GM12878 (cell line): ENCODE data around the gene ARSI. TPM values are rescaled to one million over a fixed set of nuclear protein-coding genes. Genes with fewer than 3 reads are reported as not detected.

Experiments used
- ATAC-seq: fragments of 200-7000 bp; cut with Tn5 transposase; 3 replicates; pipeline ENCODE4 v1.9.1; 2020; ENCODE audit warnings: mild to moderate bottlenecking, moderate library complexity
- BruUV-seq: library from RNA; stranded (reverse); fragments of 400-500 nt; replicated peaks from 2 replicates; lab custom pipeline; 2021; lab: Mats Ljungman, UMichigan
- CTCF ChIA-PET: fragments of 300-600 bp; sonication (Branson Sonifier 250); formaldehyde crosslinking; extraction: SDS; loops from one replicate; lab custom pipeline; 2021; ENCODE audit warnings: inconsistent platforms; lab: Yijun Ruan, JAX
- POLR2A ChIA-PET: fragments of 350-600 bp; formaldehyde crosslinking; extraction: SDS; loops from one replicate; lab custom pipeline; 2021; ENCODE audit warnings: inconsistent platforms; lab: Charles Lee
- RAD21 ChIA-PET: fragments of 300-600 bp; sonication (Branson Sonifier 250); formaldehyde crosslinking; loops from one replicate; lab custom pipeline; 2023; ENCODE audit warnings: antibody characterized with exemption; ENCODE audit not compliant: unreplicated experiment; lab: Charles Lee
- SMC1A ChIA-PET: fragments of 300-600 bp; sonication (Branson Sonifier 250); formaldehyde crosslinking; loops from one replicate; lab custom pipeline; 2023; ENCODE audit not compliant: unreplicated experiment, uncharacterized antibody; lab: Charles Lee
- DNase-seq: peaks from one replicate; pipeline ENCODE4 v3.0.0-alpha.2; 2011; ENCODE audit warnings: low read depth, low spot score
- FAIRE-seq: peaks from 3 replicates; lab custom pipeline; 2011; peaks lifted over from hg19 to GRCh38; lab: Jason Lieb, UNC
- H2AFZ ChIP-seq: 2 replicates; pipeline ENCODE4 v1.6.0; 2011; ENCODE audit warnings: low read depth, low read length, control low read depth; ENCODE audit not compliant: control insufficient read depth
- H3K27ac ChIP-seq: 2 replicates; pipeline ENCODE4 v1.5.1; 2011; ENCODE audit warnings: control low read depth; ENCODE audit not compliant: control insufficient read depth, insufficient read depth
- H3K27me3 ChIP-seq, 2 experiments: replicated peaks in 1 of 2; 2 replicates each; pipeline versions ENCODE4 v1.6.0 to v1.6.1; 2011; ENCODE audit warnings: low read length in 1 of 2; ENCODE audit not compliant: control insufficient read depth in 2 of 2, insufficient read depth in 2 of 2
- H3K36me3 ChIP-seq, 2 experiments: 2 replicates each; pipeline ENCODE4 v1.5.1; 2011; ENCODE audit warnings: low read length in 1 of 2; ENCODE audit not compliant: control insufficient read depth in 2 of 2, insufficient read depth in 2 of 2
- H3K4me1 ChIP-seq: 2 replicates; pipeline ENCODE4 v1.6.1; 2011; ENCODE audit warnings: mild to moderate bottlenecking, low read length, moderate library complexity, mixed read lengths; ENCODE audit not compliant: control insufficient read depth, insufficient read depth
- H3K4me2 ChIP-seq: 2 replicates; pipeline ENCODE4 v1.6.0; 2011; ENCODE audit warnings: control low read depth; ENCODE audit not compliant: control insufficient read depth, insufficient read depth
- H3K4me3 ChIP-seq: fragments of 200-600 bp; sonication (generic); 2 replicates; pipeline ENCODE4 v1.5.1; 2016
- H3K79me2 ChIP-seq: 2 replicates; pipeline ENCODE4 v1.6.0; 2011; ENCODE audit warnings: low read length; ENCODE audit not compliant: control insufficient read depth, insufficient read depth
- H3K9ac ChIP-seq: 2 replicates; pipeline ENCODE4 v1.8.0; 2011; ENCODE audit warnings: low read length, control low read depth, mixed read lengths; ENCODE audit not compliant: control insufficient read depth, insufficient read depth
- H3K9me3 ChIP-seq: replicated peaks from 3 replicates; pipeline ENCODE4 v1.5.1; 2011; ENCODE audit warnings: mild to moderate bottlenecking, low read length; ENCODE audit not compliant: control insufficient read depth, insufficient read depth
- H4K20me1 ChIP-seq: 2 replicates; pipeline ENCODE4 v1.6.0; 2011; ENCODE audit not compliant: control insufficient read depth, insufficient read depth
- ATF3 ChIP-seq: IDR thresholded peaks from 2 replicates; pipeline ENCODE4 v1.6.1; 2011; ENCODE audit warnings: low read depth, mild to moderate bottlenecking, low read length, moderate library complexity, borderline replicate concordance; ENCODE audit errors: extremely low read depth
- ATF7 ChIP-seq: fragments of 450-650 bp; IDR thresholded peaks from 2 replicates; pipeline ENCODE4 v1.6.1; 2016; ENCODE audit warnings: low read depth, mild to moderate bottlenecking
- CEBPB ChIP-seq, 2 experiments: fragments of 150-350 bp in 1 of 2; IDR thresholded peaks; 2 replicates each; pipeline ENCODE4 v1.6.1; 2012 to 2014; ENCODE audit warnings: low read depth in 2 of 2, low read length in 2 of 2, borderline replicate concordance in 1 of 2, inconsistent platforms in 1 of 2
- EP300 ChIP-seq, 2 experiments: fragments of 150-350 bp in 1 of 2; IDR thresholded peaks; 2 replicates each; pipeline ENCODE4 v1.6.1; 2011 to 2012; ENCODE audit warnings: low read depth in 2 of 2, low read length in 2 of 2, borderline replicate concordance in 1 of 2, improper control_type of control experiment in 1 of 2, inconsistent platforms in 1 of 2; ENCODE audit not compliant: control insufficient read depth in 1 of 2
- FOS ChIP-seq: IDR thresholded peaks from 3 replicates; pipeline ENCODE4 v1.6.1; 2011; ENCODE audit warnings: borderline replicate concordance; ENCODE audit not compliant: insufficient read length; ENCODE audit errors: extremely low read depth
- FOXM1 ChIP-seq: IDR thresholded peaks from 2 replicates; pipeline ENCODE4 v1.6.1; 2012; ENCODE audit warnings: low read depth, mild to moderate bottlenecking, inconsistent platforms, low read length, moderate library complexity
- HDGF ChIP-seq: fragments of 450-650 bp; IDR thresholded peaks from 2 replicates; pipeline ENCODE4 v1.6.1; 2016; ENCODE audit warnings: antibody characterized with exemption
- NFIC ChIP-seq: IDR thresholded peaks from 2 replicates; pipeline ENCODE4 v1.6.1; 2012; ENCODE audit warnings: low read depth, mild to moderate bottlenecking, inconsistent platforms, low read length, moderate library complexity
- NFYB ChIP-seq: IDR thresholded peaks from 2 replicates; pipeline ENCODE4 v1.6.1; 2011; ENCODE audit warnings: low read depth, mild to moderate bottlenecking, low read length, improper control_type of control experiment, moderate library complexity; ENCODE audit not compliant: insufficient read depth
- POLR2AphosphoS2 ChIP-seq: IDR thresholded peaks from 2 replicates; pipeline ENCODE4 v1.6.1; 2011; ENCODE audit warnings: low read depth, mild to moderate bottlenecking, low read length, improper control_type of control experiment, moderate library complexity
- RB1 ChIP-seq: fragments of 450-650 bp; formaldehyde crosslinking; IDR thresholded peaks from 2 replicates; pipeline ENCODE4 v1.6.1; 2017; ENCODE audit warnings: mild to moderate bottlenecking, borderline replicate concordance
- RBBP5 ChIP-seq: fragments of 200-600 bp; sonication (generic); conservative IDR thresholded peaks from 2 replicates; pipeline ENCODE4 v1.6.1; 2016
- RFX5 ChIP-seq: IDR thresholded peaks from 2 replicates; pipeline ENCODE4 v1.6.1; 2011; ENCODE audit warnings: low read depth, low read length, improper control_type of control experiment
- SREBF1 ChIP-seq: IDR thresholded peaks from 2 replicates; pipeline ENCODE4 v1.6.1; 2012; ENCODE audit warnings: mild to moderate bottlenecking, low read length
- TBL1XR1 ChIP-seq: IDR thresholded peaks from 2 replicates; pipeline ENCODE4 v1.6.1; 2012; ENCODE audit warnings: low read depth, low read length, improper control_type of control experiment
- ZNF24 ChIP-seq: fragments of 450-650 bp; IDR thresholded peaks from 2 replicates; pipeline ENCODE4 v1.6.1; 2017; ENCODE audit warnings: antibody characterized with exemption, mild to moderate bottlenecking
- ZNF384 ChIP-seq: IDR thresholded peaks from 2 replicates; pipeline ENCODE4 v1.6.1; 2012; ENCODE audit warnings: low read depth, mild to moderate bottlenecking, low read length, improper control_type of control experiment, borderline replicate concordance
- ZZZ3 ChIP-seq: IDR thresholded peaks from 2 replicates; pipeline ENCODE4 v1.6.1; 2011; ENCODE audit warnings: low read depth; ENCODE audit not compliant: control insufficient read depth, insufficient read length
- WGBS: methylation state at CpG from one replicate; pipeline ENCODE4 v1.1.6; 2016; ENCODE audit warnings: low lambda C conversion rate; ENCODE audit not compliant: insufficient replicate concordance, insufficient coverage; ENCODE audit errors: missing lambda C conversion rate; 5-methylcytosine and 5-hydroxymethylcytosine counted together
- in situ Hi-C: fragments of 300-500 bp; cut with MboI; formaldehyde crosslinking; loops from 9 replicates; pipeline ENCODE4 v1.14.3; 2018; ENCODE audit warnings: mixed read lengths
- intact Hi-C: fragments of 100-400 bp; cut with micrococcal nuclease; formaldehyde crosslinking; loops from one replicate; pipeline ENCODE4 v1.14.2; 2022; ENCODE audit not compliant: unreplicated experiment
- polyA plus RNA-seq, 11 experiments: library from polyadenylated mRNA; depleted of rRNA in 4 of 11; unstranded in 6 of 11; stranded (reverse) in 5 of 11; fragments of >200 nt; fragmentation: Nextera tagmentation in 4 of 11; fragmentation: Illumina TruSeq in 1 of 11; extraction: Ambion mirVana in 4 of 11; extraction: Trizol in 1 of 11; gene quantifications; 1 replicate in 1 of 11; 2 replicates in 10 of 11; pipeline versions ENCODE4 v1.2.1 to v1.2.3, GENCODE V29; 2011 to 2016; ENCODE audit warnings: inconsistent platforms in 2 of 11, missing spikeins in 2 of 11, low read depth in 1 of 11
- total RNA-seq, 4 experiments: library from RNA; depleted of rRNA in 3 of 4; stranded (reverse); fragments of >200 nt in 3 of 4; fragmentation: Illumina TruSeq in 1 of 4; extraction: Trizol in 1 of 4; gene quantifications; 2 replicates each; pipeline versions ENCODE4 v1.2.1 to v1.2.3, GENCODE V29; 2013 to 2021
- TF ChIP-seq, protein P1 (sequence below): IDR thresholded peaks from 2 replicates; pipeline ENCODE4 v1.6.1; 2012; ENCODE audit warnings: improper control_type of control experiment, low read depth, low read length; ENCODE audit not compliant: insufficient replicate concordance

ARSI gene
- total and polyA plus RNA-seq, 10 of the 15 experiments (the other 5 are each of a cell fraction or from before 2014, with no cell fraction given), result not detected

- ChIA-PET CTCF (interaction anchor here (0.7 to 1.3 kb wide), 2 partner anchors 30 to 74 kb away, joined by 3 read pairs; no protein-coding TSS in a partner anchor), RAD21 (interaction anchor here (1.3 kb wide), 1 partner anchor 10 kb away, joined by 3 read pairs; no protein-coding TSS in a partner anchor), POLR2A (no interaction called here), SMC1A (interaction anchor here (0.7 kb wide), 1 partner anchor 72 kb away, joined by 3 read pairs; no protein-coding TSS in a partner anchor)
- Histone ChIP-seq H3K9ac (no peak overlapping the region), H2AFZ (no peak overlapping the region), H3K9me3 (no peaks in the 10 kb centered on the region), H4K20me1 (no peaks in the 10 kb centered on the region; the same call in 1 of the 2 replicates), H3K79me2 (no peaks in the 10 kb centered on the region), H3K36me3 (no peaks in the 10 kb centered on the region), H3K4me3 (no peak overlapping the region), H3K4me2 (no peak overlapping the region), H3K4me1 (no peaks in the 10 kb centered on the region), H3K27ac (no peak overlapping the region), H3K27me3 (peaks cover 9 to 10% of the 10 kb centered on the region in 2 experiments)
- FAIRE-seq (no peak), DNase-seq (no peak), ATAC-seq (no peak)
- in situ Hi-C loops (no loop called here), intact Hi-C loops (no loop called here)
- BruUV-seq, result no TSS peak
- 31% methylated on average over 4 of the region's 4 CpGs for whole genome bisulfite sequencing
- TF ChIP-seq RFX5 (no peak), ZNF384 (no peak), EP300 (IDR thresholded peaks at IDR 0.05; ENCODE audit: borderline replicate concordance in 1 of 2, control insufficient read depth in 1 of 2, low read depth in 2 of 2, low read length in 2 of 2) (no peak), RB1 (no peak), FOS (no peak), NFYB (no peak), ATF7 (no peak), ZZZ3 (no peak), SREBF1 (no peak), FOXM1 (no peak), HDGF (no peak), POLR2AphosphoS2 (no peak), NFIC (no peak), ZNF24 (no peak), CEBPB (IDR thresholded peaks at IDR 0.05; ENCODE audit: borderline replicate concordance in 1 of 2, low read depth in 2 of 2, low read length in 2 of 2) (no peak), TBL1XR1 (no peak), RBBP5 (no peak), ATF3 (no peak)
- TF ChIP-seq, protein P1, sequence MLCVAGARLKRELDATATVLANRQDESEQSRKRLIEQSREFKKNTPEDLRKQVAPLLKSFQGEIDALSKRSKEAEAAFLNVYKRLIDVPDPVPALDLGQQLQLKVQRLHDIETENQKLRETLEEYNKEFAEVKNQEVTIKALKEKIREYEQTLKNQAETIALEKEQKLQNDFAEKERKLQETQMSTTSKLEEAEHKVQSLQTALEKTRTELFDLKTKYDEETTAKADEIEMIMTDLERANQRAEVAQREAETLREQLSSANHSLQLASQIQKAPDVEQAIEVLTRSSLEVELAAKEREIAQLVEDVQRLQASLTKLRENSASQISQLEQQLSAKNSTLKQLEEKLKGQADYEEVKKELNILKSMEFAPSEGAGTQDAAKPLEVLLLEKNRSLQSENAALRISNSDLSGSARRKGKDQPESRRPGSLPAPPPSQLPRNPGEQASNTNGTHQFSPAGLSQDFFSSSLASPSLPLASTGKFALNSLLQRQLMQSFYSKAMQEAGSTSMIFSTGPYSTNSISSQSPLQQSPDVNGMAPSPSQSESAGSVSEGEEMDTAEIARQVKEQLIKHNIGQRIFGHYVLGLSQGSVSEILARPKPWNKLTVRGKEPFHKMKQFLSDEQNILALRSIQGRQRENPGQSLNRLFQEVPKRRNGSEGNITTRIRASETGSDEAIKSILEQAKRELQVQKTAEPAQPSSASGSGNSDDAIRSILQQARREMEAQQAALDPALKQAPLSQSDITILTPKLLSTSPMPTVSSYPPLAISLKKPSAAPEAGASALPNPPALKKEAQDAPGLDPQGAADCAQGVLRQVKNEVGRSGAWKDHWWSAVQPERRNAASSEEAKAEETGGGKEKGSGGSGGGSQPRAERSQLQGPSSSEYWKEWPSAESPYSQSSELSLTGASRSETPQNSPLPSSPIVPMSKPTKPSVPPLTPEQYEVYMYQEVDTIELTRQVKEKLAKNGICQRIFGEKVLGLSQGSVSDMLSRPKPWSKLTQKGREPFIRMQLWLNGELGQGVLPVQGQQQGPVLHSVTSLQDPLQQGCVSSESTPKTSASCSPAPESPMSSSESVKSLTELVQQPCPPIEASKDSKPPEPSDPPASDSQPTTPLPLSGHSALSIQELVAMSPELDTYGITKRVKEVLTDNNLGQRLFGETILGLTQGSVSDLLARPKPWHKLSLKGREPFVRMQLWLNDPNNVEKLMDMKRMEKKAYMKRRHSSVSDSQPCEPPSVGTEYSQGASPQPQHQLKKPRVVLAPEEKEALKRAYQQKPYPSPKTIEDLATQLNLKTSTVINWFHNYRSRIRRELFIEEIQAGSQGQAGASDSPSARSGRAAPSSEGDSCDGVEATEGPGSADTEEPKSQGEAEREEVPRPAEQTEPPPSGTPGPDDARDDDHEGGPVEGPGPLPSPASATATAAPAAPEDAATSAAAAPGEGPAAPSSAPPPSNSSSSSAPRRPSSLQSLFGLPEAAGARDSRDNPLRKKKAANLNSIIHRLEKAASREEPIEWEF, result no peak
Observed at GRCh38 chr5:150277043-150277442, 25.7 kb downstream of the ARSI start.
